ENCODE data around the gene PPP1R14B. TPM values are rescaled to one million over a fixed set of nuclear protein-coding genes. Genes with fewer than 3 reads are reported as not detected.
A peak's percentile ranks its signal among the peaks of the same experiment; 100 is the strongest.

PPP1R14B gene
- polyA plus RNA-seq, 1 experiment, result 119 TPM

- DNase-seq (ENCODE audit: low read depth, low spot score), result no peak
- no peak for TF ChIP-seq CTCF (IDR thresholded peaks at IDR 0.05; ENCODE audit: low read depth, low read length)
- CTCF ChIA-PET, result interaction anchor here (0.9 to 1.5 kb wide), 3 partner anchors 22 to 26 kb away, joined by 3 to 16 read pairs (median 5); no protein-coding TSS in a partner anchor
- Histone ChIP-seq H3K27ac (ENCODE audit: low read depth, low read length) (no peak overlapping the region), H3K9me3 (ENCODE audit: control insufficient read depth, insufficient read depth, low read length) (no peaks in the 10 kb centered on the region; the same call in 1 of the 2 replicates), H3K27me3 (ENCODE audit: control insufficient read depth, insufficient read depth, low read length) (no peaks in the 10 kb centered on the region), H3K4me3 (ENCODE audit: low read depth, low read length) (no peak overlapping the region)
- POLR2A ChIA-PET, result no interaction called here
These were observed 28.5 kb upstream of the PPP1R14B start for GRCh38 chr11:64275031-64275800.

GRCh38 chr11:64269540-64270220, 22.9 kb upstream of the PPP1R14B start:
- ChIA-PET CTCF (interaction anchor here (1.0 to 4.0 kb wide), 5 partner anchors 19 to 86 kb away, joined by 3 to 24 read pairs (median 10); partner anchors contain the start of genes CATSPERZ and PLCB3), POLR2A (interaction anchor here (0.7 to 4.1 kb wide), 11 partner anchors 15 to 96 kb away, joined by 3 to 28 read pairs (median 4); partner anchors contain the start of genes BAD, GPR137, PRDX5 and STIP1)
- TF ChIP-seq CTCF (IDR thresholded peaks at IDR 0.05; ENCODE audit: low read depth, low read length), result no peak; the same call in 1 of the 2 replicates
- Histone ChIP-seq H3K4me3 (ENCODE audit: low read depth, low read length) (peak overlapping the region; percentile 74), H3K9me3 (ENCODE audit: control insufficient read depth, insufficient read depth, low read length) (no peaks in the 10 kb centered on the region; the same call in 1 of the 2 replicates), H3K27ac (ENCODE audit: low read depth, low read length) (peak overlapping the region; percentile 95), H3K27me3 (ENCODE audit: control insufficient read depth, insufficient read depth, low read length) (no peaks in the 10 kb centered on the region)
- peak; percentile 100 for DNase-seq (ENCODE audit: low read depth, low spot score)

- POLR2A ChIA-PET, result interaction anchor here (0.7 to 4.1 kb wide), 7 partner anchors 11 to 83 kb away, joined by 3 to 28 read pairs (median 4); partner anchors contain the start of genes BAD, GPR137, PPP1R14B and STIP1
- Histone ChIP-seq H3K27me3 (ENCODE audit: control insufficient read depth, insufficient read depth, low read length) (no peaks in the 10 kb centered on the region), H3K4me3 (ENCODE audit: low read depth, low read length) (peak overlapping the region; percentile 66), H3K9me3 (ENCODE audit: control insufficient read depth, insufficient read depth, low read length) (no peaks in the 10 kb centered on the region; the same call in 1 of the 2 replicates), H3K27ac (ENCODE audit: low read depth, low read length) (peak overlapping the region; percentile 95)
- TF ChIP-seq CTCF (IDR thresholded peaks at IDR 0.05; ENCODE audit: low read depth, low read length), result no peak
- CTCF ChIA-PET, result interaction anchor here (0.5 to 4.0 kb wide), 4 partner anchors 18 to 86 kb away, joined by 3 to 23 read pairs (median 6); partner anchors contain the start of genes FKBP2 and PLCB3
- no peak for DNase-seq (ENCODE audit: low read depth, low spot score)
These were observed 22.3 kb upstream of the PPP1R14B start for GRCh38 chr11:64268893-64269539.

- Histone ChIP-seq H3K9me3 (ENCODE audit: control insufficient read depth, insufficient read depth, low read length) (no peaks in the 10 kb centered on the region; the same call in 1 of the 2 replicates), H3K27ac (ENCODE audit: low read depth, low read length) (peak overlapping the region; percentile 95), H3K4me3 (ENCODE audit: low read depth, low read length) (peak overlapping the region; percentile 66), H3K27me3 (ENCODE audit: control insufficient read depth, insufficient read depth, low read length) (no peaks in the 10 kb centered on the region)
- CTCF ChIA-PET, result interaction anchor here (0.5 to 4.0 kb wide), 7 partner anchors 17 to 87 kb away, joined by 3 to 23 read pairs (median 4); partner anchors contain the start of genes FKBP2 and PLCB3
- POLR2A ChIA-PET, result interaction anchor here (0.7 to 4.1 kb wide), 6 partner anchors 10 to 83 kb away, joined by 3 to 28 read pairs (median 4); partner anchors contain the start of genes BAD, GPR137, PPP1R14B and STIP1
- DNase-seq (ENCODE audit: low read depth, low spot score), result no peak
- no peak for TF ChIP-seq CTCF (IDR thresholded peaks at IDR 0.05; ENCODE audit: low read depth, low read length)
These were observed 21.5 kb upstream of the PPP1R14B start for GRCh38 chr11:64268025-64268892.

Measured in AG04450 (cell line).